HG03520 (cell line): ENCODE results near the gene CD300H.
"Not testable (repeated sequence)": the region's sequence is repeated elsewhere in the genome, so short reads cannot be mapped to it uniquely, and the experiment has no call there.

ENCODE experiments used
- ATAC-seq: cut with Tn5 transposase; IDR thresholded peaks from one replicate; pipeline ENCODE4 v1.9.1; 2021; ENCODE audit warnings: mild to moderate bottlenecking, moderate library complexity; ENCODE audit not compliant: unreplicated experiment

CD300H gene

DNA sequence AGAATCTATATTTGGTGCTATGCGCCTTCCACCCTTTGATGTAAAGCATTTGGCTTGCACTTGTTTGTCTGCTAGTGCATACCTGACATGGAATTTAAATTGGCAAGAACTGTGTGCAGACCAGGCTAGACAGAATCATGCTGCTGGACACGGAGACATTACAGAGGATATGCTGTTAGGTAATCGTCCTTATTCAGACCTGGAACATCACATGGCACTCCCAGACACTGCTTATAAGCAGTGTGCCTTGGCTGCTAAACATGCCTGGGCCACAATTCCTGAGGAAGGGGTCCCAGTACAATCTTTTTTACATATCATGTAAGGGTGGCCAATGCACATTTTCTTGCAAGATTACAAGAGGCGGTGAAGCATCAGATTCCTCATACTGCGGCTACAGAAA is 18.4 kb upstream of the CD300H start:
- no peak for ATAC-seq

DNA sequence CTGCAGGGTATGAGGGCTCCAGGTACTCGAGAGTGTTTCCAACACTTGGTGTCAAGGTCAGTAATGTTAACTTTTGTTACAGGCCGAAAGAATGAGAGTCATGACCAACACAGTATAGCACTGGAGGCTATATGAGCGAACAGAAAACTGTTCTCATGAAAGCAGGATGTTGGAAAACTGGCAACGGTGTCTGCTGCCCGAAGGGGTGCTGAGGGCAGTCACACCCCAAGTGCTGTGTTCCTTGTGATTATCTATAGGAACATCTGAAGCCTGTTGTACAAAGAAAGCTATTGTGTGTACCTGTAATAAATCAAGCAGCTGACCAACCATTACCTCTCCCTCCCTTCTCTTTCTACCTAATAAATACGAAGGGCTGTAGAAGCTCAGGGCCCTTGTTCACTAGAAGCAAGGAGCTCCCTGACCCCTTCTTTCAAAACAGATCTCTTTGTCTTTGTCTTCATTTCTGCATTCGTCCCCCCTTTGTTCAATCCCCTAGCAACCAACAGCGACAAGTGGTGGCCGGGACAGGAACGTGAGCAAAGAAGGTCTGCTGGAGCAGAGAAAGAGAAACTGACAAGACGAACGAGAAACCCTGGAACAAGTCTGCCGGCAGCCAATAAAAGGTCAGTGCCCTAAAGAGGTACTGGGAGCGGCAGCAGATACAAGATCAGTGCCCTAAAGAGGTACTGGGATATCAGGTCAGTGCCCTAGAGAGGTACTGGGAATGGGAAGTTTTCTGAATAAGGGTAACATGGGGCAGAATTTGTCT is 17.2 kb upstream of the CD300H start:
- ATAC-seq: no peak

- no peak for ATAC-seq
These were observed 15.3 kb upstream of the CD300H start for GRCh38 chr17:74582633-74583032.

- no peak for ATAC-seq
These were observed 12.6 kb upstream of the CD300H start for GRCh38 chr17:74579900-74580299.

DNA sequence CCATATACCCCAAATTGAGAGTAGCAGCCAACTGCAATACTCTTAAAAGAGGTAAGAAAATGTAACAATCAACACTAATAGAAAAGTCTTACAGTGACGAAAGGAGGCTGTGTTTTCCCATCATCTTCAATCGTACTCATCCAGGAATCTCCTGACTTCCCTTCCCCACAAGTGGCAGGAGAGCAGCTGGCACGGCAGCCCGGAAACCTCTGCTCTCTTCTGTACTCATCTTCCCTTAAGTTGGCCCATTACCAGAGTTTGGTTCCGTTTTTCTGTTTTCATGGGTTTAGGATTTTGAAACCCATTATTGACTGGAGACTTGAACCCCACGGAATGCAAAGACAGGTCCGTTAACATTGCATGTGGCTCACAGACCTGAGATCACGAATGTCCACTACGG is 11.7 kb upstream of the CD300H start:
- ATAC-seq: no peak

- no peak for ATAC-seq
These were observed 7.3 kb upstream of the CD300H start for GRCh38 chr17:74574489-74575142.

GRCh38 chr17:74573635-74574034 is 6.3 kb upstream of the CD300H start:
- ATAC-seq: not testable (repeated sequence)

GRCh38 chr17:74573169-74573568 is 5.9 kb upstream of the CD300H start:
- ATAC-seq: no peak

GRCh38 chr17:74571621-74572270 is 4.4 kb upstream of the CD300H start:
- no peak for ATAC-seq

- no peak for ATAC-seq
These were observed 2.0 kb upstream of the CD300H start for GRCh38 chr17:74569020-74570003.

GRCh38 chr17:74568106-74568873 is 981 bp upstream of the CD300H start:
- no peak for ATAC-seq

DNA sequence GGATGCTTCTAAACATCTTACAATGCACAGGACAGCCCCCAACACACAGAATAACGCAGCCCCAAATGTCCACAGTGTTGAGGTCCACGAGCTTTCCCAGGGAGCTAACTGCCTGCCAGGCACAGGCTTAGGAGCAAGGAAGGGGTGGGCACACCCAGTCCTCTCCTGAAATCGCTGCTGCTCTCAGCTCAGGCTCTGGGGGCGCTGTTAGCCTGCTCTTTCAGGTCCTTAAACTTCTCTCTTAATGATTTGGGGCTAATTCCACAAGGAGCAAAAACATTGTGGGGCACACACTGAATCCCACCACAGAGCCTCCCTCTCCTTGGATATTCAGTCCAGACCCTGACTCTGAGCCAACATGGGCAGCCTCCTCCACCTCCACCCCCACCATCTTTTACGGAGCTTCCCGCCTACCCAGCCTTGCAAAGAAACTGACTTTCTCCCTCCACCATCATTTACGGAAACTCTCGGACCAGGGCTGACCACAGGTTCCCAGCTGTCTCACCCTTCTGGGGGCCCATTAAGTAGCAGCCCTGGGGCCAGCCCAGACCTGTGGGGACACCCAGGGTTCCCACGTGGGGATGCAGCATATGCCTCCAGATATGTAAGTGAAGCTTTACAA is 1.1 kb downstream of the CD300H start:
- ATAC-seq: no peak

- ATAC-seq: no peak
These were observed 2.2 kb downstream of the CD300H start for GRCh38 chr17:74565126-74565525.

GRCh38 chr17:74563358-74563757 is 4.0 kb downstream of the CD300H start:
- no peak for ATAC-seq

DNA sequence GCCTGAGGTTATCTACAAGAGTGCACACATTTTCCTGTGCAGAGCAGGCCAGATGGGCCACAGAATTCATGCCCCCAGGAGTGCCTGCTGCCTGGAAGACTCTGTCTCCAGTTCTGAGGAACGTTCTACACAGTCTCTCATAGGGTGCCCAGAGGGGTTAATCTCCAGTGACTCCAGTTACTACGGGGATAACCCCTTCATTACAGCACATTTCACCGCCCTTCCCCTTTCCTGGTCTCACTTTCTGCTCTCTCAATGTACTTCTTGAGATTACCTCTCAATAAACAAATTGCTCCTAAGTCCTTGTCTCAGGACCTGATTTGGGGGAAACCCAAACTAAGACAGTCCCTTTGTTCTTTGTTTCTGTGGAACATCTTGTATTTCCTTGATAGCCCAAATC is 5.7 kb downstream of the CD300H start:
- no peak for ATAC-seq

- no peak for ATAC-seq
These were observed 8.3 kb downstream of the CD300H start for GRCh38 chr17:74558882-74559519.

DNA sequence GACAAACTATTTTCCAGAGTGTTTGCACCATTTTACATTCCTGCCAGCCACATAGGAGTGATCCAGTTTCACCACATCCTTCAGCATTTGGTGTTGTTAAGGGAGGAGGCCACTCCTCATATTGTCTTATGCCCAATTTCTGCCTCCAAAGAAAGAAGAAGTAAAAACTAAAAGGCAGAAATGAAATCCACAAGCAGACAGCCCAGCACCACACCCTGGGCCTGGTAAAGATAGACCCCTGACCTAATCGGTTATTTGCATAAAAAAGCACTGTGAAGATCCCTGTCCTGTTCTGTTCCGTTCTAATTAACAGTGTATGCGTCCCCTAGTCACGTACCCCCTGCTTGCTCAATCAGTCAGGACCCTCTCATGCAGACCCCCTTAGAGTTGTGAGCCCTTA is 8.9 kb downstream of the CD300H start:
- ATAC-seq: not testable (repeated sequence)

DNA sequence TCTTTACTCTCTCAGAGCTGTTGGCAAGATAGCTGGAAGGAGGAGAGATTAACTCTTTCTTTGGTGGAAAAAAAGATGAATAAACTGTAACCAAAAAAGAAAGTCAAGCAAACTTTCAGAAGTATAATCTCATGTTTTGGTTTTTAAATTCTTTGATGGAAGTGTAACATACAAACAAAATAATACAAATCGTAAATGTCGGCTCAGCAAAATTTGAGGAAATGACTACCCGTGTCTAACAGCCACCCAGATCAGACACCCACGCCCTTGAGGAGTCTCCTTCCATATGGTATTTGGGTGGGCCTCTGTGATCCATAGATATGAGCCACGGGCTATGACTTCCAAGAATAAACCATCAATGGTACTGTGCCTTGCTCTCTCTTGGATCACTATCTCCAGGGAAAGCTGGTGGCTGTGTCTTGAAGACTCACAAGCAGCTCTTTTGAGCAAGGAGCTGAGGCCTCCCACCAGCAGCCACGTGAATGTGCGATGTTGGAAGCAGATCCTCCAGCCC is 11.8 kb downstream of the CD300H start:
- ATAC-seq: no peak

- no peak for ATAC-seq
These were observed 12.4 kb downstream of the CD300H start for GRCh38 chr17:74554909-74555308.
